HG02678 (cell line): Measurements from ENCODE around the gene ZCCHC14.
A peak's percentile ranks its signal among the peaks of the same experiment; 100 is the strongest.

Experiments
- ATAC-seq: cut with Tn5 transposase; IDR thresholded peaks from one replicate; pipeline ENCODE4 v1.9.1; 2021; ENCODE audit warnings: mild to moderate bottlenecking, moderate library complexity; ENCODE audit not compliant: unreplicated experiment

Gene ZCCHC14

GRCh38 chr16:87492721-87493607 is at the start of gene ZCCHC14:
Gene ZCCHC14, minus strand, starts transcription at chr16:87493024. Its CDS starts 786 bp downstream, at chr16:87492238.
- peak; percentile 87 for ATAC-seq

GRCh38 chr16:87541872-87542234 is 49.0 kb upstream of the ZCCHC14 start:
- no peak for ATAC-seq

- ATAC-seq: no peak
These were observed 48.5 kb upstream of the ZCCHC14 start for GRCh38 chr16:87541147-87541871.

GRCh38 chr16:87540897-87541146 is 48.0 kb upstream of the ZCCHC14 start:
- ATAC-seq: no peak

GRCh38 chr16:87540072-87540896 is 47.5 kb upstream of the ZCCHC14 start:
- no peak for ATAC-seq

GRCh38 chr16:87539113-87539512 is 46.3 kb upstream of the ZCCHC14 start:
- no peak for ATAC-seq

- no peak for ATAC-seq
These were observed 45.8 kb upstream of the ZCCHC14 start for GRCh38 chr16:87538594-87538993.

- no peak for ATAC-seq
These were observed 45.3 kb upstream of the ZCCHC14 start for GRCh38 chr16:87538160-87538559.

- ATAC-seq: no peak
These were observed 43.9 kb upstream of the ZCCHC14 start for GRCh38 chr16:87536795-87537142.

- ATAC-seq: no peak
These were observed 43.3 kb upstream of the ZCCHC14 start for GRCh38 chr16:87535855-87536794.

- ATAC-seq: no peak
These were observed 42.6 kb upstream of the ZCCHC14 start for GRCh38 chr16:87535457-87535854.

- no peak for ATAC-seq
These were observed 41.9 kb upstream of the ZCCHC14 start for GRCh38 chr16:87534751-87535150.

- no peak for ATAC-seq
These were observed 41.3 kb upstream of the ZCCHC14 start for GRCh38 chr16:87534030-87534653.

GRCh38 chr16:87533061-87533460 is 40.2 kb upstream of the ZCCHC14 start:
- no peak for ATAC-seq

GRCh38 chr16:87531418-87531817 is 38.6 kb upstream of the ZCCHC14 start:
- ATAC-seq: no peak

- no peak for ATAC-seq
These were observed 36.1 kb upstream of the ZCCHC14 start for GRCh38 chr16:87528690-87529579.

GRCh38 chr16:87527055-87527724 is 34.4 kb upstream of the ZCCHC14 start:
- no peak for ATAC-seq

GRCh38 chr16:87526238-87526947 is 33.6 kb upstream of the ZCCHC14 start:
- no peak for ATAC-seq
